Measurements from ENCODE around the gene SNTG2.

The SNTG2 gene

DNA sequence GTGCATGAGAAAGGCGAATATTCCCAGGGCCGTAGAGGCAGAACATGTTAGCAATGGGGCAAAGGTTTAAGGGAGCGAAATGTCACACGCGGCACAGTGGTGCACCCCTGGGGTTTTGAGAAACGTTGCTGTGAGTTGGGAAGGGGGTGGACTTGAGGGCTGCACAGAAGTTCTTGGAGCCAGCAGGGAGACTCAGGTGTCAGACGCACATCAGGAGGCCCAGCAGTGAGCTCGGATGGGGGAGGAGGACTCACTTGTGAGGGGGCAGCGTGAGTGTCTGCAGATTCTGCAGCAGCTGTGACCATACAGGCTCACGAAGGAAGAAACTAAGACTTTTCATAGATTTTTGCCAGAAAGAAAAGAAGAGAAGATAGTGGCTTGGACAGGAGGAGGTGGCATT is 218.2 kb downstream of the SNTG2 start:
- TF ChIP-seq CTCF (IDR thresholded peaks at IDR 0.05; ENCODE audit: insufficient read depth, low read depth, low read length, missing control alignments) = no peak
- no peak overlapping the region for H3K4me3 ChIP-seq (ENCODE audit: low read length)

GRCh38 chr2:1169291-1169949 is 218.8 kb downstream of the SNTG2 start:
- no peak for TF ChIP-seq CTCF (IDR thresholded peaks at IDR 0.05; ENCODE audit: insufficient read depth, low read depth, low read length, missing control alignments)

More for the DNA sequence above, 218.2 kb downstream of the SNTG2 start:
- DNase-seq (ENCODE audit: low read depth) = no peak

DNA sequence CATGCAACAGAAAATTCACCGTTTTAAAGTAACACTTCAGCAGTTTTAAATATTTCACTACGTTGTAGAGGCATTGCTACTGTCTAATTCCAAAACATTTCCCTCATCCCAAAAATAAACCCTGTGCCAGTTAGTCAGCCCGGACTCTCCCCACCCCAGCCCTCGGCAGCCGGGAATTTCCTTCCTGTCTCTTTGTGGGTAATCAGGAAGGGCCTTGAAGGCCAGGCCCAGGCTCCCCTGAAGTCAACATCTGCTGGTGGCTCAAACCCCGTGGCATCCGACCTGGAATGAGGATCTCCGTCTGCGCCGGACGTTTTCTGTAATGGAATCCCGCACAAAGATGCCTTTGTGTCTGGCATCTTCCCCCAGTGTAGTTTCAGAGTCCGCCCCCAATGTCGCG is 219.6 kb downstream of the SNTG2 start:
- no peak overlapping the region for H3K4me3 ChIP-seq (ENCODE audit: low read length)
- DNase-seq (ENCODE audit: low read depth) = no peak
- TF ChIP-seq CTCF (IDR thresholded peaks at IDR 0.05; ENCODE audit: insufficient read depth, low read depth, low read length, missing control alignments) = no peak

More at GRCh38 chr2:1169291-1169949, 218.8 kb downstream of the SNTG2 start:
- no peak overlapping the region for H3K4me3 ChIP-seq (ENCODE audit: low read length)
- no peak for DNase-seq (ENCODE audit: low read depth)

- TF ChIP-seq CTCF (IDR thresholded peaks at IDR 0.05; ENCODE audit: insufficient read depth, low read depth, low read length, missing control alignments) = no peak
- DNase-seq (ENCODE audit: low read depth) = no peak
- no peak overlapping the region for H3K4me3 ChIP-seq (ENCODE audit: low read length)
Measured at GRCh38 chr2:1170711-1171110, 220.1 kb downstream of the SNTG2 start.

DNA sequence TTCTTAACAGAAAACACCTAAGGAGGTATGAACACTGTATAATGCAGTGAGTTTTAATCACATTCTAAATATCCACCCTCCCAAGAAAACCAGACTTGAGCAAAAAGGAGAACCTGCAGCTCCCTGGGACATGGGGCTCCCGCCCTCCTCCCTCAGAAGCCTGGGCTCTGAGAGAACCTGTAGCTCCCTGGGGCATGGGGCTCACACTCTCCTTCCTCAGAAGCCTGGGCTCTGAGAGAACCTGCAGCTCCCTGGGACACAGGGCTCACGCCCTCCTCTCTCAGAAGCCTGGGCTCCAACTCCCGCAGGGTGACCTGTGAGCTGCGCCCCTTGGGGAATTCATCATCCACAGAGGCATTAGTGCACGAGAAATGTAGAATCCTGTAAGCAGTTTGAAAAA is 222.9 kb downstream of the SNTG2 start:
- DNase-seq (ENCODE audit: low read depth) = no peak
- H3K4me3 ChIP-seq (ENCODE audit: low read length) = no peak overlapping the region
- TF ChIP-seq CTCF (IDR thresholded peaks at IDR 0.05; ENCODE audit: insufficient read depth, low read depth, low read length, missing control alignments) = no peak

GRCh38 chr2:1181893-1182292 is 231.2 kb downstream of the SNTG2 start:
- no peak for TF ChIP-seq CTCF (IDR thresholded peaks at IDR 0.05; ENCODE audit: insufficient read depth, low read depth, low read length, missing control alignments)
- no peak for DNase-seq (ENCODE audit: low read depth)
- H3K4me3 ChIP-seq (ENCODE audit: low read length) = no peak overlapping the region

GRCh38 chr2:1183300-1183699 is 232.7 kb downstream of the SNTG2 start:
- no peak for DNase-seq (ENCODE audit: low read depth)
- H3K4me3 ChIP-seq (ENCODE audit: low read length) = no peak overlapping the region
- no peak for TF ChIP-seq CTCF (IDR thresholded peaks at IDR 0.05; ENCODE audit: insufficient read depth, low read depth, low read length, missing control alignments)

Data from epithelial cell of esophagus (primary cell).